ENCODE results near the gene GTF2IRD1. TPM values are rescaled to one million over a fixed set of nuclear protein-coding genes. Genes with fewer than 3 reads are reported as not detected.

Gene GTF2IRD1
- total RNA-seq, 4 donors from 2014 or later, result 14.6 to 35.7 (median 17.1) TPM

GRCh38 chr7:74582447-74583039, 128.8 kb downstream of the GTF2IRD1 start:
- no peak for DNase-seq (ENCODE audit: low spot score in 2 of 2)
- no peak for TF ChIP-seq CTCF (IDR thresholded peaks at IDR 0.05)
- TF ChIP-seq POLR2A (IDR thresholded peaks at IDR 0.05), result no peak
- no peak for TF ChIP-seq EP300 (IDR thresholded peaks at IDR 0.05)
- H3K27ac ChIP-seq, result no peak overlapping the region
- peaks cover 0 to 41% (median 21%) of the 10 kb centered on the region in 4 donors for H3K4me1 ChIP-seq
- no peaks in the 10 kb centered on the region for H3K36me3 ChIP-seq
- no peak overlapping the region for H3K4me3 ChIP-seq
- WGBS, 2 donors, result 89 to 94% methylated on average over 2 of the region's 2 CpGs
- H3K9me3 ChIP-seq, result no peaks in the 10 kb centered on the region
- H3K27me3 ChIP-seq, result no peaks in the 10 kb centered on the region

- Histone ChIP-seq H3K27me3 (no peaks in the 10 kb centered on the region), H3K27ac (no peak overlapping the region), H3K9me3 (no peaks in the 10 kb centered on the region), H3K36me3 (no peaks in the 10 kb centered on the region), H3K4me3 (no peak overlapping the region), H3K4me1 (peaks cover 0 to 41% (median 26%) of the 10 kb centered on the region in 4 donors)
- no peak for DNase-seq (ENCODE audit: low spot score in 2 of 2)
- TF ChIP-seq EP300 (IDR thresholded peaks at IDR 0.05), result no peak
- 89 to 93% methylated on average over 8 of the region's 8 CpGs for WGBS, 2 donors
These were observed 129.9 kb downstream of the GTF2IRD1 start for GRCh38 chr7:74583630-74584029.

GRCh38 chr7:74584160-74584954, 130.7 kb downstream of the GTF2IRD1 start:
- H3K36me3 ChIP-seq, result peaks cover 0 to 2% (median 0%) of the 10 kb centered on the region in 3 donors
- no peaks in the 10 kb centered on the region for H3K27me3 ChIP-seq
- no peak overlapping the region for H3K4me3 ChIP-seq
- H3K9me3 ChIP-seq, result no peaks in the 10 kb centered on the region
- WGBS, 2 donors, result 92 to 93% methylated on average over 17 of the region's 17 CpGs
- no peak for DNase-seq (ENCODE audit: low spot score in 2 of 2)
- TF ChIP-seq CTCF (IDR thresholded peaks at IDR 0.05) (no peak), POLR2A (IDR thresholded peaks at IDR 0.05) (no peak), EP300 (IDR thresholded peaks at IDR 0.05) (no peak)
- H3K4me1 ChIP-seq, result peaks cover 0 to 40% (median 26%) of the 10 kb centered on the region in 4 donors
- H3K27ac ChIP-seq, result no peak overlapping the region

GRCh38 chr7:74585844-74586243, 132.1 kb downstream of the GTF2IRD1 start:
- Histone ChIP-seq H3K9me3 (no peaks in the 10 kb centered on the region), H3K4me3 (no peak overlapping the region), H3K27me3 (no peaks in the 10 kb centered on the region), H3K4me1 (peaks cover 0 to 26% (median 17%) of the 10 kb centered on the region in 4 donors), H3K36me3 (peaks cover 0 to 17% (median 0%) of the 10 kb centered on the region in 3 donors), H3K27ac (peak overlapping the region in 2 of 4 donors; percentile 77 to 89)
- TF ChIP-seq CTCF (IDR thresholded peaks at IDR 0.05) (no peak), EP300 (IDR thresholded peaks at IDR 0.05) (no peak), POLR2A (IDR thresholded peaks at IDR 0.05) (no peak)
- DNase-seq (ENCODE audit: low spot score in 2 of 2), result no peak

GRCh38 chr7:74586258-74587175, 132.8 kb downstream of the GTF2IRD1 start:
- WGBS, 2 donors, result 67 to 71% methylated on average over 18 of the region's 18 CpGs
- no peak for DNase-seq (ENCODE audit: low spot score in 2 of 2)
- Histone ChIP-seq H3K27me3 (no peaks in the 10 kb centered on the region), H3K27ac (peak overlapping the region; percentile 12 to 89 (median 70)), H3K4me1 (peaks cover 0 to 23% (median 15%) of the 10 kb centered on the region in 4 donors), H3K4me3 (no peak overlapping the region), H3K36me3 (peaks cover 0 to 21% (median 0%) of the 10 kb centered on the region in 3 donors), H3K9me3 (no peaks in the 10 kb centered on the region)
- TF ChIP-seq EP300 (IDR thresholded peaks at IDR 0.05), result no peak
- no peak for TF ChIP-seq POLR2A (IDR thresholded peaks at IDR 0.05)
- no peak for TF ChIP-seq CTCF (IDR thresholded peaks at IDR 0.05)
